MM.1S (cell line): ENCODE data around the gene CSKMT.

Experiments used
- DNase-seq: peaks from one replicate; pipeline ENCODE4 v3.0.0-alpha.2; 2015
- H2AFZ ChIP-seq: fragments of 300-600 bp; sonication (generic); 2 replicates; pipeline ENCODE4 v1.6.0; 2016; ENCODE audit warnings: antibody characterized with exemption, low read length
- H3F3A ChIP-seq: fragments of 300-600 bp; sonication (generic); 2 replicates; pipeline ENCODE4 v1.6.1; 2016; ENCODE audit warnings: mild to moderate bottlenecking, antibody characterized with exemption, low read length, moderate library complexity, mixed read lengths; ENCODE audit not compliant: insufficient read depth
- H3K27ac ChIP-seq: fragments of 300-600 bp; sonication (generic); 2 replicates; pipeline ENCODE4 v1.5.1; 2016; ENCODE audit warnings: mild to moderate bottlenecking, low read length
- H3K27me3 ChIP-seq: fragments of 300-600 bp; sonication (generic); replicated peaks from 2 replicates; pipeline ENCODE4 v1.6.0; 2016; ENCODE audit warnings: low read length; ENCODE audit not compliant: insufficient read depth
- H3K36me3 ChIP-seq: fragments of 300-600 bp; sonication (generic); replicated peaks from 2 replicates; pipeline ENCODE4 v1.6.1; 2016; ENCODE audit warnings: mild to moderate bottlenecking, low read length, mixed read lengths; ENCODE audit not compliant: insufficient read depth
- H3K4me1 ChIP-seq: fragments of 300-600 bp; sonication (generic); 2 replicates; pipeline ENCODE4 v1.6.1; 2016; ENCODE audit warnings: low read length, mixed read lengths
- H3K4me2 ChIP-seq: fragments of 300-600 bp; sonication (generic); 2 replicates; pipeline ENCODE4 v1.6.0; 2016; ENCODE audit warnings: low read depth, low read length
- H3K4me3 ChIP-seq: fragments of 300-600 bp; sonication (generic); 2 replicates; pipeline ENCODE4 v1.5.1; 2016; ENCODE audit warnings: low read length, mixed read lengths
- H3K79me2 ChIP-seq: fragments of 300-600 bp; sonication (generic); 2 replicates; pipeline ENCODE4 v1.6.1; 2016; ENCODE audit warnings: mixed run types, low read length, mixed read lengths
- H3K9ac ChIP-seq: fragments of 300-600 bp; sonication (generic); 2 replicates; pipeline ENCODE4 v1.6.1; 2016; ENCODE audit warnings: low read length, mixed read lengths
- H3K9me2 ChIP-seq: fragments of 300-600 bp; sonication (generic); replicated peaks from 2 replicates; pipeline ENCODE4 v1.6.1; 2016; ENCODE audit warnings: mild to moderate bottlenecking, low read length, mixed read lengths; ENCODE audit not compliant: insufficient read depth
- H3K9me3 ChIP-seq: fragments of 300-600 bp; sonication (generic); replicated peaks from 2 replicates; pipeline ENCODE4 v1.6.1; 2016; ENCODE audit warnings: mild to moderate bottlenecking, low read length, mixed read lengths; ENCODE audit not compliant: insufficient read depth
- H4K20me1 ChIP-seq: fragments of 300-600 bp; sonication (generic); 2 replicates; pipeline ENCODE4 v1.6.1; 2016; ENCODE audit warnings: mild to moderate bottlenecking, low read length, moderate library complexity, mixed read lengths; ENCODE audit not compliant: insufficient read depth
- EZH2 ChIP-seq: fragments of 300-600 bp; sonication (generic); optimal IDR thresholded peaks from 2 replicates; pipeline ENCODE3; 2017; ENCODE audit warnings: low read depth, mild to moderate bottlenecking, antibody characterized with exemption, low read length, mixed read lengths
- EZH2phosphoT487 ChIP-seq: fragments of 300-600 bp; sonication (generic); IDR thresholded peaks from 2 replicates; pipeline ENCODE4 v1.6.1; 2018; ENCODE audit warnings: antibody characterized with exemption, low read length
- TF ChIP-seq, protein P1 (sequence below): fragments of 300-600 bp; sonication (generic); IDR thresholded peaks from 2 replicates; pipeline ENCODE4 v1.5.1; 2016; ENCODE audit warnings: antibody characterized with exemption, low read length, mixed read lengths

CSKMT gene

DNA sequence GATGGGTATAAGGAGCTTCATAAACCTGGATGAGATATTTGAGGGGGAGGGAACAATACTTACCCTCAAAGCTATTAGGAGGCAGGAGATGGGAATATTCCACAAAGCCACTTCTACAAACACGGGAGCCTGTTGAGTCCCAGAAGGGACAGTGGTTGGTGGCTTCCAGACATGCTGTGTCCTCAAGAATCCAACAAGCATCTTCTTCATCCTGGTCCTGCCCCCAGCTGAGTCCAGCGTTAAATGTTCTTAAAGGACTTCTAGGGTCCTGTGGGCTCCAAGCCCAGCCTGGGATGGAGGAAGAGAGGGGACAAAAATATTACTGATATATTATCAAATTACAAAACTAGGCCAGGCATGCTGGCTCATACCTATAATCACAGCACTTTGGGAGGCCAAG lies 2.3 kb downstream of the CSKMT start:
- Histone ChIP-seq H4K20me1 (no peaks in the 10 kb centered on the region), H2AFZ (no peak overlapping the region), H3K4me1 (peaks cover 5% of the 10 kb centered on the region; the same call in 1 of the 2 replicates), H3K36me3 (no peaks in the 10 kb centered on the region; the same call in 1 of the 2 replicates), H3K79me2 (peaks cover 53% of the 10 kb centered on the region), H3K4me3 (no peak overlapping the region), H3F3A (peaks cover 53% of the 10 kb centered on the region), H3K27me3 (no peaks in the 10 kb centered on the region), H3K27ac (no peak overlapping the region), H3K4me2 (no peak overlapping the region), H3K9ac (no peak overlapping the region), H3K9me2 (no peaks in the 10 kb centered on the region), H3K9me3 (no peaks in the 10 kb centered on the region)
- DNase-seq = no peak
- TF ChIP-seq EZH2phosphoT487 (no peak), EZH2 (no peak)
- TF ChIP-seq, protein P1, sequence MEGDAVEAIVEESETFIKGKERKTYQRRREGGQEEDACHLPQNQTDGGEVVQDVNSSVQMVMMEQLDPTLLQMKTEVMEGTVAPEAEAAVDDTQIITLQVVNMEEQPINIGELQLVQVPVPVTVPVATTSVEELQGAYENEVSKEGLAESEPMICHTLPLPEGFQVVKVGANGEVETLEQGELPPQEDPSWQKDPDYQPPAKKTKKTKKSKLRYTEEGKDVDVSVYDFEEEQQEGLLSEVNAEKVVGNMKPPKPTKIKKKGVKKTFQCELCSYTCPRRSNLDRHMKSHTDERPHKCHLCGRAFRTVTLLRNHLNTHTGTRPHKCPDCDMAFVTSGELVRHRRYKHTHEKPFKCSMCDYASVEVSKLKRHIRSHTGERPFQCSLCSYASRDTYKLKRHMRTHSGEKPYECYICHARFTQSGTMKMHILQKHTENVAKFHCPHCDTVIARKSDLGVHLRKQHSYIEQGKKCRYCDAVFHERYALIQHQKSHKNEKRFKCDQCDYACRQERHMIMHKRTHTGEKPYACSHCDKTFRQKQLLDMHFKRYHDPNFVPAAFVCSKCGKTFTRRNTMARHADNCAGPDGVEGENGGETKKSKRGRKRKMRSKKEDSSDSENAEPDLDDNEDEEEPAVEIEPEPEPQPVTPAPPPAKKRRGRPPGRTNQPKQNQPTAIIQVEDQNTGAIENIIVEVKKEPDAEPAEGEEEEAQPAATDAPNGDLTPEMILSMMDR = no peak

DNA sequence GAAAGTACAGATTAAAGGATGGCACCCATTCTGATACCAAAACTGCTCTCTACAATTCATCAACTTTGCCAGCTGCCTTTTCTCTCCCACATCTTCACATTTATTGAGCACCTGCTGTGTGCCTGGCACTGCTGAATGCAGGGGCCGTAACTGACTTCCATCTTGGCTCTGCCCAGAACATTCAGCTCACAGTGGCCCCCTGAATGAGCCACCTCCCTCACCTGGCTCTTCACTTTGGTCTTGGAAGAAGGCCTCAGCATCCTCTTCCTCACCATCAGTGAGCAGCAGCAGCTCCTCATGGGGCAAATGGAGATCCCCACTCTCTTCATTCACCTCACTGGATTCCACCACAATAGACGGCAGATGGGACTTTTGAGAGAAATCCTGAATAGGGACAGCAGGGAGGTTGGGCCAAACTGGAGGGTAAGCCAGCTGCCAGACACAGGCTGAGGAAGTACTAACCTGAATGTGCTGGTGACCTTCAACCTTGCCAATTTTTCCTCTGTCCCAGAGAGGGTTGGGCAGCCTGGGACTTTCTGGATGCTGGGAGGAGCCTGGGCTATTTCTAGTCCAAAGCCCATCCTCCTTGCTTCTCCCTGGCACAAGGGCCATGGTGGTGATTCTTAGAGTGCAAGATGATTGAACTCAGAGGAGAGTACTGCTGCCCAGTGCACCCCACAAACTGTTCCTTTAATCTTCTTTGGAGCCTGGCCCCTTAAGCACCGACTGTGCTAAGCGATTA lies 4.5 kb downstream of the CSKMT start:
- no peak for TF ChIP-seq EZH2
- TF ChIP-seq EZH2phosphoT487 = no peak
- TF ChIP-seq, protein P1 = no peak
- no peaks in the 10 kb centered on the region for H4K20me1 ChIP-seq
- no peaks in the 10 kb centered on the region for H3K9me2 ChIP-seq
- peaks cover 63% of the 10 kb centered on the region for H3K79me2 ChIP-seq
- no peaks in the 10 kb centered on the region for H3K27me3 ChIP-seq
- H3K27ac ChIP-seq = no peak overlapping the region
- H3K36me3 ChIP-seq = no peaks in the 10 kb centered on the region; the same call in 1 of the 2 replicates
- no peak for DNase-seq
- H2AFZ ChIP-seq = no peak overlapping the region
- H3K4me2 ChIP-seq = no peak overlapping the region
- peaks cover 13% of the 10 kb centered on the region for H3K4me1 ChIP-seq
- H3K9ac ChIP-seq = no peak overlapping the region
- H3K4me3 ChIP-seq = no peak overlapping the region
- peaks cover 56% of the 10 kb centered on the region for H3F3A ChIP-seq
- H3K9me3 ChIP-seq = no peaks in the 10 kb centered on the region

DNA sequence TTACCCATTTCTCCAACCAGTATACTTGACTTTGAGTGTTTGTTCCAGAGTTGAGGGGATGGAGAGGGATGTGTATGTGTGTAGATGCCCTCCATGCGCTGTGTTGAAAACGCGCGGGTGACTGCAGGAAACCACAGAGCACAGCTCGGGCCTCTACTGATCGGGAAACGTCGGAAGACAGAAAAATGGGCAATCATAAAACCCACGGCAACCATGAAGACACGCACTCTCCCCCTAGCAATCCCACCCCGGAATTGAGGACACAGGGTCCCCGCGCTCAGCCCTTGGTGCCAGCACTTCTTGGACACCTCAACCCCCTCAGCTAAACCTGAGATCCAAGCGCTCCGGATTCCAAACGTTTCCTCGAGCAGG lies 6.1 kb downstream of the CSKMT start:
- peak overlapping the region; percentile 89 for H3K9ac ChIP-seq
- H3K79me2 ChIP-seq = peaks cover 57% of the 10 kb centered on the region
- peak overlapping the region; percentile 87 for H2AFZ ChIP-seq
- H3F3A ChIP-seq = peaks cover 42% of the 10 kb centered on the region
- H3K36me3 ChIP-seq = no peaks in the 10 kb centered on the region; the same call in 1 of the 2 replicates
- H3K4me1 ChIP-seq = peaks cover 10% of the 10 kb centered on the region
- no peaks in the 10 kb centered on the region for H4K20me1 ChIP-seq
- no peaks in the 10 kb centered on the region for H3K9me3 ChIP-seq
- no peaks in the 10 kb centered on the region for H3K9me2 ChIP-seq
- H3K27ac ChIP-seq = peak overlapping the region; percentile 65; the same call in 1 of the 2 replicates
- no peak for DNase-seq
- TF ChIP-seq, protein P1 = no peak
- TF ChIP-seq EZH2phosphoT487 = no peak
- TF ChIP-seq EZH2 = no peak
- H3K4me2 ChIP-seq = peak overlapping the region; percentile 83
- peak overlapping the region; percentile 98 for H3K4me3 ChIP-seq
- H3K27me3 ChIP-seq = no peaks in the 10 kb centered on the region
